Heart left ventricle (tissue), 13 donors: ENCODE data around the gene DNAJC6.

Experiments
- CTCF ChIP-seq, 12 donors: fragments of 200-600 bp; sonication (generic) in 4 of 12; IDR thresholded peaks; one replicate each; pipeline versions ENCODE4 v1.5.0 to v1.8.0; 2018 to 2022; ENCODE audit warnings: antibody characterized with exemption in 12 of 12, mild to moderate bottlenecking in 5 of 12
- POLR2A ChIP-seq, 2 donors: fragments of 450-650 bp; IDR thresholded peaks; one replicate each; pipeline ENCODE4 v1.6.1; 2017; ENCODE audit warnings: antibody characterized with exemption in 2 of 2, mild to moderate bottlenecking in 2 of 2, moderate library complexity in 2 of 2
- donor health status: ischemic (EF 13 %, LVEDD 7.1; RV severe dilation, severe dysfunction).
- donor health status: DM: no; HTN: yes; CAD: no.
- donor health status: DM: no; HTN: no; CAD: no.
- donor health status: ischemic (EF 25% LVEDD 6.9; RV normal size, moderate dysfunction).
- donor health status: ischemic (EF 25% LVEDD 5.7; RV mildly dilated, moderate dysfunction).
- donor health status: ischemic (EF 35%, LVEDD 5.7; RV mildly dilated, moderate dysfunction).
- donor health status: nonischemic (EF 11% LVEDD 7.7; RV severe dilation, severe dysfunction).
- donor health status: DM: yes; HTN: yes; CAD: no.
- donor health status: PGD.
- donor health status: ischemic (EF 29% LVEDD 5.4; RV normal size, mild dysfunction).
- donor health status: nonischemic (EF 23%, LVEDD 6.1; RV moderate dilation, normal function).

- TF ChIP-seq CTCF (IDR thresholded peaks at IDR 0.05), result no peak
- TF ChIP-seq POLR2A (IDR thresholded peaks at IDR 0.05), result no peak
Observed at GRCh38 chr1:65323246-65323645, 13.9 kb downstream of the DNAJC6 start.
